B cell (primary cell): Measurements from ENCODE around the gene IL1RAPL1. TPM values are rescaled to one million over a fixed set of nuclear protein-coding genes. Genes with fewer than 3 reads are reported as not detected.

Experiments used
- ATAC-seq: fragments of 200-7000 bp; cut with Tn5 transposase; one replicate; pipeline ENCODE4 v1.10.0; 2021; ENCODE audit warnings: low read depth, mild to moderate bottlenecking, moderate number of reproducible peaks, moderate library complexity
- CTCF ChIA-PET: fragments of 350-600 bp; sonication (Branson Sonifier 250); formaldehyde crosslinking; loops from one replicate; lab custom pipeline; 2021; ENCODE audit warnings: antibody characterized with exemption, inconsistent platforms; lab: Charles Lee
- POLR2A ChIA-PET: fragments of 350-600 bp; sonication (Branson Sonifier 250); formaldehyde crosslinking; loops from one replicate; lab custom pipeline; 2021; ENCODE audit warnings: antibody characterized with exemption; lab: Charles Lee
- DNase-seq: peaks from one replicate; pipeline ENCODE4 v3.0.0; 2013
- H2AFZ ChIP-seq: 2 replicates; pipeline ENCODE4 v1.6.1; 2012; ENCODE audit warnings: mild to moderate bottlenecking, low read depth, low read length; ENCODE audit not compliant: insufficient read depth, poor library complexity, severe bottlenecking
- H3K27ac ChIP-seq, 2 donors: 1 replicate in 1 of 2; 2 replicates in 1 of 2; pipeline ENCODE4 v1.5.1; 2012 to 2013; ENCODE audit warnings: low read length in 2 of 2, mild to moderate bottlenecking in 2 of 2, moderate library complexity in 1 of 2
- H3K27me3 ChIP-seq, 4 experiments: fragments of 200-600 bp in 1 of 4; sonication (generic) in 1 of 4; replicated peaks in 1 of 4; 1 replicate in 2 of 4; 2 replicates in 2 of 4; pipeline versions ENCODE4 v1.6.1 to v1.7.0; 2013 to 2016; ENCODE audit warnings: low read length in 3 of 4, mild to moderate bottlenecking in 2 of 4, mixed read lengths in 1 of 4, moderate library complexity in 1 of 4; ENCODE audit not compliant: insufficient read depth in 4 of 4, control insufficient read depth in 3 of 4; ENCODE audit errors: control extremely low read depth in 1 of 4
- H3K36me3 ChIP-seq, 2 experiments: replicated peaks in 1 of 2; 1 replicate in 1 of 2; 2 replicates in 1 of 2; pipeline versions ENCODE4 v1.6.1 to v1.7.1; 2013; ENCODE audit warnings: low read length in 1 of 2; ENCODE audit not compliant: insufficient read depth in 2 of 2, control insufficient read depth in 1 of 2; ENCODE audit errors: control extremely low read depth in 1 of 2, extremely low read depth in 1 of 2
- H3K4me1 ChIP-seq, 2 donors: fragments of 200-600 bp in 1 of 2; sonication (generic) in 1 of 2; 1 replicate in 1 of 2; 2 replicates in 1 of 2; pipeline versions ENCODE4 v1.5.1 to v1.6.1; 2013 to 2017; ENCODE audit warnings: low read length in 2 of 2; ENCODE audit not compliant: control insufficient read depth in 2 of 2, insufficient read depth in 2 of 2
- H3K4me2 ChIP-seq: replicated peaks from 2 replicates; pipeline ENCODE3; 2012; ENCODE audit warnings: mild to moderate bottlenecking, low read depth, low read length; ENCODE audit not compliant: poor library complexity, severe bottlenecking
- H3K4me3 ChIP-seq, 5 experiments: fragments of 200-600 bp in 1 of 5; sonication (generic) in 1 of 5; 1 replicate in 3 of 5; 2 replicates in 2 of 5; pipeline versions ENCODE4 v1.5.1 to v1.7.0; 2011 to 2016; ENCODE audit warnings: low read length in 4 of 5, mild to moderate bottlenecking in 4 of 5, low read depth in 2 of 5, control low read depth in 1 of 5, moderate library complexity in 1 of 5; ENCODE audit not compliant: insufficient read depth in 1 of 5; ENCODE audit errors: control extremely low read depth in 1 of 5, extremely low read depth in 1 of 5
- H3K79me2 ChIP-seq: fragments of 200-600 bp; sonication (generic); one replicate; pipeline ENCODE4 v1.6.0; 2016; ENCODE audit warnings: low read length; ENCODE audit not compliant: control insufficient read depth, insufficient read depth
- H3K9ac ChIP-seq: fragments of 200-600 bp; sonication (generic); 2 replicates; pipeline ENCODE4 v1.6.1; 2017; ENCODE audit warnings: mild to moderate bottlenecking, low read length, moderate library complexity
- H3K9me3 ChIP-seq, 3 donors: one replicate each; pipeline versions ENCODE4 v1.6.1 to v1.7.1; 2013; ENCODE audit warnings: low read length in 2 of 3; ENCODE audit not compliant: control insufficient read depth in 2 of 3, insufficient read depth in 1 of 3; ENCODE audit errors: control extremely low read depth in 1 of 3
- H4K20me1 ChIP-seq: 2 replicates; pipeline ENCODE4 v1.6.0; 2012; ENCODE audit warnings: mild to moderate bottlenecking, low read length; ENCODE audit not compliant: insufficient read depth, control insufficient read depth, poor library complexity, severe bottlenecking
- H3K27ac Mint-ChIP-seq: one replicate; pipeline ENCODE4 v1.8.0; 2021; ENCODE audit warnings: mixed read lengths
- H3K27me3 Mint-ChIP-seq: one replicate; pipeline ENCODE4 v1.8.0; 2021; ENCODE audit warnings: mixed read lengths
- H3K4me1 Mint-ChIP-seq: one replicate; pipeline ENCODE4 v1.8.0; 2021; ENCODE audit warnings: mixed read lengths
- H3K4me3 Mint-ChIP-seq: one replicate; pipeline ENCODE4 v1.8.0; 2021; ENCODE audit warnings: mixed read lengths
- H3K9me3 Mint-ChIP-seq: one replicate; pipeline ENCODE4 v1.8.0; 2022; ENCODE audit warnings: mixed read lengths; ENCODE audit not compliant: insufficient read depth
- EZH2 ChIP-seq: IDR thresholded peaks from 2 replicates; pipeline ENCODE4 v1.6.1; 2012; ENCODE audit warnings: borderline replicate concordance, low read depth, mild to moderate bottlenecking, moderate library complexity, low read length; ENCODE audit not compliant: insufficient read depth, poor library complexity, severe bottlenecking
- WGBS: methylation state at CpG from one replicate; pipeline ENCODE4 v1.1.5; 2013; ENCODE audit warnings: missing lambda C conversion rate; ENCODE audit not compliant: insufficient coverage; 5-methylcytosine and 5-hydroxymethylcytosine counted together
- intact Hi-C: fragments of 100-400 bp; cut with micrococcal nuclease; formaldehyde crosslinking; loops from one replicate; pipeline ENCODE4 v1.10.0; 2022
- polyA plus RNA-seq: library from polyadenylated mRNA; depleted of rRNA; stranded (reverse); fragments of >200 nt; gene quantifications from 2 replicates; pipeline ENCODE4 v1.2.3, GENCODE V29; 2012
- total RNA-seq, 2 donors: library from RNA; stranded (reverse); fragments of 120-200 nt in 1 of 2; gene quantifications; 1 replicate in 1 of 2; 2 replicates in 1 of 2; pipeline versions ENCODE4 v1.2.3 to v1.2.4, GENCODE V29; 2013 to 2022
- TF ChIP-seq, protein P1 (sequence below): fragments of 200-600 bp; IDR thresholded peaks from one replicate; pipeline ENCODE4 v1.8.0; 2022; ENCODE audit warnings: antibody characterized with exemption, mild to moderate bottlenecking

IL1RAPL1 gene
- total and polyA plus RNA-seq, 2 donors (not counting 1 experiment from before 2014, with no cell fraction given), result not detected

DNA sequence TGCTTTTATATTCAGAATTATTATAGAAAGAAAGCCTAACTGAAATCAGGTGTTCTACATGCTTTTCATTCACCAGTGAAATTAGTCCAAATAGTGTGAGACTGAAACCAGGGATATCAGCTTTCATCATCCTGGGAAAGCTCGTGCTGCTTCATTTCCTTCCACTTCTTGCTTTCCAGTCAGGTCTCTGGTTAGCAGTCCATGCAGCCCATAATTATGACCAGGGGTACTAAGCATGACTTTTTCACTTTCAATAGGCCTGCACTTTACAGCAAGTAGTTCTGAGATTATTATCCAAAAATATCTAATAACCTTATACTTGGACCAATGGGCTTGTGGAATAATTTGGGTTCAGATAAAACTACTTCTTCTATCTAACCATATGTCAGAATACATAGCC lies 954.9 kb downstream of the IL1RAPL1 start:
- no peak overlapping the region for H3K4me3 ChIP-seq
- DNase-seq, result no peak
- no peaks in the 10 kb centered on the region for H3K4me1 ChIP-seq
- TF ChIP-seq, protein P1, sequence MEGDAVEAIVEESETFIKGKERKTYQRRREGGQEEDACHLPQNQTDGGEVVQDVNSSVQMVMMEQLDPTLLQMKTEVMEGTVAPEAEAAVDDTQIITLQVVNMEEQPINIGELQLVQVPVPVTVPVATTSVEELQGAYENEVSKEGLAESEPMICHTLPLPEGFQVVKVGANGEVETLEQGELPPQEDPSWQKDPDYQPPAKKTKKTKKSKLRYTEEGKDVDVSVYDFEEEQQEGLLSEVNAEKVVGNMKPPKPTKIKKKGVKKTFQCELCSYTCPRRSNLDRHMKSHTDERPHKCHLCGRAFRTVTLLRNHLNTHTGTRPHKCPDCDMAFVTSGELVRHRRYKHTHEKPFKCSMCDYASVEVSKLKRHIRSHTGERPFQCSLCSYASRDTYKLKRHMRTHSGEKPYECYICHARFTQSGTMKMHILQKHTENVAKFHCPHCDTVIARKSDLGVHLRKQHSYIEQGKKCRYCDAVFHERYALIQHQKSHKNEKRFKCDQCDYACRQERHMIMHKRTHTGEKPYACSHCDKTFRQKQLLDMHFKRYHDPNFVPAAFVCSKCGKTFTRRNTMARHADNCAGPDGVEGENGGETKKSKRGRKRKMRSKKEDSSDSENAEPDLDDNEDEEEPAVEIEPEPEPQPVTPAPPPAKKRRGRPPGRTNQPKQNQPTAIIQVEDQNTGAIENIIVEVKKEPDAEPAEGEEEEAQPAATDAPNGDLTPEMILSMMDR, result no peak
- no peak for TF ChIP-seq EZH2
- H3K27me3 ChIP-seq, result no peaks in the 10 kb centered on the region
- no peaks in the 10 kb centered on the region for H4K20me1 ChIP-seq
- no peak overlapping the region for H3K4me2 ChIP-seq
- no peak overlapping the region for H3K9ac ChIP-seq
- Mint-ChIP-seq H3K27ac (no peak overlapping the region), H3K4me1 (no peaks in the 10 kb centered on the region), H3K27me3 (no peaks in the 10 kb centered on the region), H3K4me3 (no peak overlapping the region), H3K9me3 (no peaks in the 10 kb centered on the region)
- H2AFZ ChIP-seq, result no peak overlapping the region
- intact Hi-C loops, result no loop called here
- no peaks in the 10 kb centered on the region for H3K36me3 ChIP-seq
- WGBS, result no CpG with 5 or more reads among the region's 1 CpG
- no peak overlapping the region for H3K27ac ChIP-seq
- ChIA-PET POLR2A (no interaction called here), CTCF (no interaction called here)
- no peaks in the 10 kb centered on the region for H3K79me2 ChIP-seq
- ATAC-seq, result no peak
- H3K9me3 ChIP-seq, result no peaks in the 10 kb centered on the region

DNA sequence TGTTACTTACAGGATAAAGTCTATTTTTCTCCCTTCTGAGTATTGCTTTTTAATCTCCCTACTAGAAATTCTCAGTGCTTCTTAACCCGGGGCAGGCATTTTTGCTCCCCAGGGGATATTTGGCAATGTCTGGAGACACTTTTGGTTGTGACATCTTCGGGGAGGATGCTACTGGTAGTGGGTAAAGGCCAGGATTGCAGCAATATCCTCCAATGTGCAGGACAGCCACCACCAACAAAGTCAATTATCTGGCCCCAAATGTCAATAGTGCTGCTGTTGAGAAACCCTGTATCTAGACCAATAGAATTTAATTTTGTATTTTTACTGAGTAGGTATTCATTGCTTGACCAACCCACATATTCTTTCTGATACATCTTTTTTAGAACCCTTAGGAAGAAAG lies 958.6 kb downstream of the IL1RAPL1 start:
- H3K4me2 ChIP-seq, result no peak overlapping the region
- H3K9me3 Mint-ChIP-seq, result no peaks in the 10 kb centered on the region
- H2AFZ ChIP-seq, result no peak overlapping the region
- no peaks in the 10 kb centered on the region for H3K27me3 Mint-ChIP-seq
- no peaks in the 10 kb centered on the region for H4K20me1 ChIP-seq
- H3K4me3 Mint-ChIP-seq, result no peak overlapping the region
- no peaks in the 10 kb centered on the region for H3K27me3 ChIP-seq
- no peak overlapping the region for H3K4me3 ChIP-seq
- POLR2A ChIA-PET, result no interaction called here
- no peak for ATAC-seq
- no peaks in the 10 kb centered on the region for H3K4me1 ChIP-seq
- H3K36me3 ChIP-seq, result no peaks in the 10 kb centered on the region
- H3K27ac ChIP-seq, result no peak overlapping the region
- intact Hi-C loops, result no loop called here
- TF ChIP-seq EZH2, result no peak
- TF ChIP-seq, protein P1, result no peak
- H3K9me3 ChIP-seq, result no peaks in the 10 kb centered on the region
- WGBS, result no CpG with 5 or more reads among the region's 2 CpGs
- DNase-seq, result no peak
- no peak overlapping the region for H3K27ac Mint-ChIP-seq
- H3K79me2 ChIP-seq, result no peaks in the 10 kb centered on the region
- no peaks in the 10 kb centered on the region for H3K4me1 Mint-ChIP-seq
- H3K9ac ChIP-seq, result no peak overlapping the region
- CTCF ChIA-PET, result no interaction called here
